GM23248 (cell line): ENCODE results near the gene PITPNM2.

Source experiments
- EZH2 ChIP-seq: fragments of 200-600 bp; sonication (generic); IDR thresholded peaks from 2 replicates; pipeline ENCODE4 v1.6.1; 2018; ENCODE audit warnings: antibody characterized with exemption, mild to moderate bottlenecking; ENCODE audit not compliant: insufficient read depth, poor library complexity, severe bottlenecking
- EZH2phosphoT487 ChIP-seq: fragments of 200-600 bp; sonication (generic); IDR thresholded peaks from 2 replicates; pipeline ENCODE4 v1.6.1; 2018; ENCODE audit warnings: antibody characterized with exemption, moderate library complexity, mild to moderate bottlenecking, low read depth; ENCODE audit not compliant: insufficient read depth

- TF ChIP-seq EZH2 (no peak), EZH2phosphoT487 (no peak)
Observed at GRCh38 chr12:123142921-123143735, 7.8 kb downstream of the PITPNM2 start.
